Fibroblast of lung (primary cell): ENCODE results near the gene NFATC3. TPM values are rescaled to one million over a fixed set of nuclear protein-coding genes. Genes with fewer than 3 reads are reported as not detected.

Source experiments
- DNase-seq, 2 donors: peaks; one replicate each; pipeline versions ENCODE4 v3.0.0 to v3.0.0-alpha.2; 2010; ENCODE audit warnings: low read depth in 2 of 2
- H2AFZ ChIP-seq: 2 replicates; pipeline ENCODE4 v1.5.1; 2012; ENCODE audit warnings: low read length, control low read depth, inconsistent platforms
- H3K27ac ChIP-seq: 2 replicates; pipeline ENCODE4 v1.5.1; 2011; ENCODE audit warnings: low read length, control low read depth; ENCODE audit not compliant: insufficient read depth
- H3K27me3 ChIP-seq: 2 replicates; pipeline ENCODE4 v1.5.1; 2011; ENCODE audit warnings: mild to moderate bottlenecking, low read length; ENCODE audit not compliant: control insufficient read depth, insufficient read depth
- H3K36me3 ChIP-seq: 2 replicates; pipeline ENCODE4 v1.5.1; 2011; ENCODE audit warnings: low read length; ENCODE audit not compliant: control insufficient read depth, insufficient read depth
- H3K4me1 ChIP-seq: 2 replicates; pipeline ENCODE4 v1.5.1; 2011; ENCODE audit warnings: low read length; ENCODE audit not compliant: control insufficient read depth, insufficient read depth; ENCODE audit errors: extremely low read depth
- H3K4me2 ChIP-seq: 2 replicates; pipeline ENCODE4 v1.5.1; 2011; ENCODE audit warnings: low read length, control low read depth; ENCODE audit not compliant: insufficient read depth; ENCODE audit errors: extremely low read depth
- H3K4me3 ChIP-seq, 4 experiments: fragments of 200-600 bp in 1 of 4; sonication (generic) in 1 of 4; replicated peaks in 1 of 4; 2 replicates each; pipeline ENCODE4 v1.5.1; 2011 to 2016; ENCODE audit warnings: low read length in 4 of 4, low read depth in 3 of 4, mild to moderate bottlenecking in 3 of 4, control low read depth in 2 of 4, inconsistent platforms in 1 of 4, mixed read lengths in 1 of 4; ENCODE audit not compliant: insufficient read depth in 1 of 4; ENCODE audit errors: control extremely low read depth in 1 of 4
- H3K79me2 ChIP-seq: 2 replicates; pipeline ENCODE4 v1.5.1; 2012; ENCODE audit warnings: mild to moderate bottlenecking, low read length, inconsistent platforms; ENCODE audit not compliant: control insufficient read depth, insufficient read depth
- H3K9ac ChIP-seq: 2 replicates; pipeline ENCODE4 v1.5.1; 2011; ENCODE audit warnings: mild to moderate bottlenecking, low read length, control low read depth; ENCODE audit not compliant: insufficient read depth
- H3K9me3 ChIP-seq: 2 replicates; pipeline ENCODE4 v1.5.1; 2012; ENCODE audit warnings: low read depth, low read length; ENCODE audit not compliant: control insufficient read depth, insufficient read depth
- H4K20me1 ChIP-seq: 2 replicates; pipeline ENCODE4 v1.5.1; 2011; ENCODE audit warnings: low read length; ENCODE audit not compliant: control insufficient read depth, insufficient read depth; ENCODE audit errors: extremely low read depth
- EZH2 ChIP-seq: IDR thresholded peaks from 2 replicates; pipeline ENCODE4 v1.5.1; 2012; ENCODE audit warnings: low read length, control low read depth, mild to moderate bottlenecking; ENCODE audit errors: missing control alignments
- polyA plus RNA-seq, 2 donors: library from polyadenylated mRNA; depleted of rRNA in 1 of 2; stranded (reverse) in 1 of 2; unstranded in 1 of 2; fragments of >200 nt; gene quantifications; 2 replicates each; pipeline ENCODE4 v1.2.1, GENCODE V29; 2011 to 2012; ENCODE audit warnings: missing spikeins in 1 of 2
- total RNA-seq: library from RNA; depleted of rRNA; stranded (reverse); fragments of >200 nt; gene quantifications from 2 replicates; pipeline ENCODE4 v1.2.1, GENCODE V29; 2014
- TF ChIP-seq, protein P1 (sequence below), 2 donors: IDR thresholded peaks in 1 of 2; conservative IDR thresholded peaks in 1 of 2; 1 replicate in 1 of 2; 2 replicates in 1 of 2; pipeline ENCODE4 v1.5.1; 2011 to 2012; ENCODE audit warnings: low read length in 2 of 2, control low read depth in 1 of 2, inconsistent platforms in 1 of 2, low read depth in 1 of 2, mild to moderate bottlenecking in 1 of 2

The NFATC3 gene
- total and polyA plus RNA-seq, 2 donors (not counting 1 experiment from before 2014, with no cell fraction given), result 9.6 to 10.6 TPM

DNA sequence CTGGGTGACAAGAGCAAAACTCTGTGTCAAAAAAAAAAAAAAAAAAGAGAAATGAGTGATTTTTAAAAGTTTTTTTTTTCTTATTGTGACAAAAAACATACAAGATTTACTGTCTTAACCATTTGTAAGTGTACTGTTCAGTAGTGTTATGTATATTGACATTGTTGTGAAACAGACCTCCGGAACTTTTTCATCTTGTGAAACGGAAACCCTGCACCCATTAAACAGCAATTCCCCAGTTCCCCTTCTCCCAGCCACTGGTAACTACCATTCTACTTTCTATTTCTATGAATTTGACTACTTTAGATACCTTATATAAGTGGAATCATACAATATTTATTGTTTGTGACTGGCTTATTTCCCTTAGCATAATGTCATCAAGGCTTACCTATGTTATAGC is 43.4 kb upstream of the NFATC3 start:
- no peak overlapping the region for H3K27ac ChIP-seq
- H3K4me2 ChIP-seq, result no peak overlapping the region
- no peaks in the 10 kb centered on the region for H3K27me3 ChIP-seq
- TF ChIP-seq EZH2, result no peak
- TF ChIP-seq, protein P1, sequence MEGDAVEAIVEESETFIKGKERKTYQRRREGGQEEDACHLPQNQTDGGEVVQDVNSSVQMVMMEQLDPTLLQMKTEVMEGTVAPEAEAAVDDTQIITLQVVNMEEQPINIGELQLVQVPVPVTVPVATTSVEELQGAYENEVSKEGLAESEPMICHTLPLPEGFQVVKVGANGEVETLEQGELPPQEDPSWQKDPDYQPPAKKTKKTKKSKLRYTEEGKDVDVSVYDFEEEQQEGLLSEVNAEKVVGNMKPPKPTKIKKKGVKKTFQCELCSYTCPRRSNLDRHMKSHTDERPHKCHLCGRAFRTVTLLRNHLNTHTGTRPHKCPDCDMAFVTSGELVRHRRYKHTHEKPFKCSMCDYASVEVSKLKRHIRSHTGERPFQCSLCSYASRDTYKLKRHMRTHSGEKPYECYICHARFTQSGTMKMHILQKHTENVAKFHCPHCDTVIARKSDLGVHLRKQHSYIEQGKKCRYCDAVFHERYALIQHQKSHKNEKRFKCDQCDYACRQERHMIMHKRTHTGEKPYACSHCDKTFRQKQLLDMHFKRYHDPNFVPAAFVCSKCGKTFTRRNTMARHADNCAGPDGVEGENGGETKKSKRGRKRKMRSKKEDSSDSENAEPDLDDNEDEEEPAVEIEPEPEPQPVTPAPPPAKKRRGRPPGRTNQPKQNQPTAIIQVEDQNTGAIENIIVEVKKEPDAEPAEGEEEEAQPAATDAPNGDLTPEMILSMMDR (conservative IDR thresholded peaks at IDR 0.05 in 1 of 2, IDR thresholded peaks at IDR 0.05 in 1 of 2; ENCODE audit: low read depth in 1 of 2, low read length in 2 of 2), result no peak
- H3K4me1 ChIP-seq, result no peaks in the 10 kb centered on the region
- DNase-seq, result no peak
- no peaks in the 10 kb centered on the region for H3K9me3 ChIP-seq
- no peaks in the 10 kb centered on the region for H4K20me1 ChIP-seq
- peaks cover 4% of the 10 kb centered on the region for H3K36me3 ChIP-seq
- no peak overlapping the region for H3K9ac ChIP-seq
- H3K79me2 ChIP-seq, result no peaks in the 10 kb centered on the region
- no peak overlapping the region for H2AFZ ChIP-seq
- H3K4me3 ChIP-seq, result no peak overlapping the region

- H4K20me1 ChIP-seq, result no peaks in the 10 kb centered on the region
- no peak for TF ChIP-seq EZH2
- TF ChIP-seq, protein P1 (conservative IDR thresholded peaks at IDR 0.05 in 1 of 2, IDR thresholded peaks at IDR 0.05 in 1 of 2; ENCODE audit: low read depth in 1 of 2, low read length in 2 of 2), result no peak
- no peaks in the 10 kb centered on the region for H3K9me3 ChIP-seq
- H3K4me1 ChIP-seq, result no peaks in the 10 kb centered on the region
- peaks cover 2% of the 10 kb centered on the region for H3K36me3 ChIP-seq
- no peak overlapping the region for H3K27ac ChIP-seq
- H2AFZ ChIP-seq, result no peak overlapping the region
- no peak overlapping the region for H3K4me3 ChIP-seq
- no peak for DNase-seq
- H3K79me2 ChIP-seq, result no peaks in the 10 kb centered on the region
- H3K9ac ChIP-seq, result no peak overlapping the region
- H3K4me2 ChIP-seq, result no peak overlapping the region
- H3K27me3 ChIP-seq, result no peaks in the 10 kb centered on the region
Measured at GRCh38 chr16:68046106-68046505, 39.1 kb upstream of the NFATC3 start.

DNA sequence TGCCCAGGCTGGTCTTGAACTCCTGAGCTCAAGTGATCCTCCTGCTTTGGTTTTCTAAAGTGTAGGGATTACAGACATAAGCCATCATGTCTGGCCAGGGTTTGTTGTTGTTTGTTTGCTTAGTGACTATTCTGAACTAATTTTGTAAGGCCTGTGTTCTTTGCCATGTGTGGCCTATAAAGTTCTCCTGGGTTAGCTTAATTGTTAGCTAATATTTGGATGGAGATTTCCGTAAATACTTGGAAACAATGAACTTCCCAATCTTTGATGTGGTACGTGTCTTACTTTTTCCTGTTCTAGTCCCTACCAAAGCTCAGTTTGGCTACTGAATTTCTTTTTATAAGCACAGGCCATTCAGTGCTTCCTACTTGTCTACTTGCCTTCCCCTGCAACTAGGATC is 37.2 kb upstream of the NFATC3 start:
- H3K79me2 ChIP-seq, result no peaks in the 10 kb centered on the region
- no peaks in the 10 kb centered on the region for H3K9me3 ChIP-seq
- no peak for DNase-seq
- H3K4me2 ChIP-seq, result no peak overlapping the region
- no peak overlapping the region for H3K27ac ChIP-seq
- H3K27me3 ChIP-seq, result no peaks in the 10 kb centered on the region
- no peak for TF ChIP-seq EZH2
- TF ChIP-seq, protein P1 (conservative IDR thresholded peaks at IDR 0.05 in 1 of 2, IDR thresholded peaks at IDR 0.05 in 1 of 2; ENCODE audit: low read depth in 1 of 2, low read length in 2 of 2), result no peak
- H4K20me1 ChIP-seq, result no peaks in the 10 kb centered on the region
- no peak overlapping the region for H3K4me3 ChIP-seq
- no peaks in the 10 kb centered on the region for H3K36me3 ChIP-seq
- H3K9ac ChIP-seq, result no peak overlapping the region
- H3K4me1 ChIP-seq, result no peaks in the 10 kb centered on the region
- H2AFZ ChIP-seq, result no peak overlapping the region
